Stimulated activated CD8-positive, alpha-beta memory T cell treated with anti-CD3 and anti-CD28 coated beads, Interleukin-7, amount 100 ng/mL, for 4 hours (primary cell): ENCODE results near the gene EPN1.

ENCODE experiments used
- DNase-seq, 2 donors: peaks; one replicate each; pipeline ENCODE4 v3.0.0-alpha.2; 2020; ENCODE audit warnings: low read depth in 2 of 2

Gene EPN1

GRCh38 chr19:55660991-55661390, 14.0 kb upstream of the EPN1 start:
- DNase-seq = no peak

GRCh38 chr19:55661826-55662225, 13.2 kb upstream of the EPN1 start:
- no peak for DNase-seq

DNA sequence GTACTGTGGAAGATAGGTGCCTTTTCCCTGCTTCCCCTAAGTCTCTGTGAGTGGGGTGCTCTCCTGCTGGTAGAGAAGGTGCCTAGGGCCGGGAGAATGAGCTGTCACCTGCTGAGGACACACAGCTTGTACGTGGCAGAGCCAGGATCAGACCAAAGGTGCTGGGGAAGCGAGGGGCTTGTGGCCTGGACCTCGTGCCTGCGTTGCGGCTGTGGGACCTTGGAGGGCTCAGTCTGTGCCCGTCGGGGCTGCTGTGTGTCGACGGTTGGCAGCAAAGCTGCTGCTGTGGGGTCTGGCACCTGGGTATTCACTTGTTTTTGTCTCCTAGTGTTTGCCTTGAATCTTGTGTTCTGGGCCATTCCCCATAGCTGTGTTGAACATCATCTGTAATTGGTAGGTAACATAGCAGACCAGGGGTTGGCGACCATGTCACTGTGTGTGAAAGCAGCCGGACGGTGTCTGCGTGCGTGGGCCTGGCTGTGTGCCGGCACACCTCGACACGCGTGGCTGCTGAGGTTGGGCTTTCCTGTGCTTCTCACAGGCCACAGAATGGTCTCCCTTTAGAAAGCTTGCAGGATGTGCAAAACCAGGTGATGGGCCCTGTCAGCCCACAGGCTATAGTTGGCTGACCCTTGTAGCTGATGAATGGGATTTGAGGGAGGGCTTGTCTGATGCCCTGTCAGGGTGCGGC, 11.0 kb upstream of the EPN1 start:
- no peak for DNase-seq

DNA sequence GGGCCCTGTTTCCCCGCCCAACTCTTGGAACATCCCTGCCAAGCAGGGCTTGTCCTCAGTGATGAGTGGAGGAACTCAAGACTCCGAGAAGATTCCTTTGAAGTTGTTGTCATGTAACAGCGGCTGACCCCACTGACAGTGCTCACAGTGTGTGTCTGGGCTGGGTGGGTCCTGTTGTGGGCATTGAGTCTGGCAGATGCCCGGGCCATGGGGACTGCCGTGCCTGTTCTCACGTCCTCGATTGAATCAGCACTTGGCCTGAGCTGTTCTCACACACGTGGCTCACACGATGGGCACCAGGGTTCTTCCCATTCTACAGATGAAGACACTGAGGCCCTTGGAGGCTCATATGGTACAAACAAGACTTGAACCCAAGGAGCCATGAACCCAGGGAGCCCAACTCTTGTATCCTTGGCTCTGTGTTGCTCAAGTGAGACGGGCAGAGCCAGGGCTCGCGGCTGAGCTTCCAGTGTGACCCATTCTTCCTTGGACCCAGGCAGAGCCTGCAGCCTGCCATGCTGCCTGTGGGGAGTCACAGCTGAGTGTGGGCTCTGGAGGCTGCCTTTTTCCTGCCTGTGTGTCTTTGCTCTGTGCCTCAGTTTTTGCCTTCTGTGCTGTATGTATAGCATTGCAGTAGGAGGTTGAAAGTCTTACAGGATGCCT, 8.6 kb upstream of the EPN1 start:
- no peak for DNase-seq

DNA sequence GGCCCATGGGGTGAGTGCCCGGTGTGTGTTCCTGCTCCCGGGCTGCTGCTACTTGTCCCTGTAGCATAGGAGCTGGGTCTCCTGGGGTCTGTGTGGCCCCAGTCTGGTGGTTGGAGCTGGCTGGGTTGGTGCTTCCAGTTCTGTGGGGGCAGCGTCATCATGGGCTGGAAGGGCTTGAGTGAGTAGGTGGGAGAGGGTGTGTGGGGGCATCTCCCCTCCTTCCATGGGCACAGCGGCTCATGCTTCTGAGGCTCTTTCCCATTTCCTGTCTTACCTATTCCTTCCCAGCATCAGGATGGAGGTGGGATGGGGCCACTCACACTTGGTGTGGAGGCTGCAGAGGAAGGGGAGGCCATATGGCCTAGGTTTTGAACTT, 8.0 kb upstream of the EPN1 start:
- no peak for DNase-seq

GRCh38 chr19:55667511-55667910, 7.5 kb upstream of the EPN1 start:
- DNase-seq = no peak

DNA sequence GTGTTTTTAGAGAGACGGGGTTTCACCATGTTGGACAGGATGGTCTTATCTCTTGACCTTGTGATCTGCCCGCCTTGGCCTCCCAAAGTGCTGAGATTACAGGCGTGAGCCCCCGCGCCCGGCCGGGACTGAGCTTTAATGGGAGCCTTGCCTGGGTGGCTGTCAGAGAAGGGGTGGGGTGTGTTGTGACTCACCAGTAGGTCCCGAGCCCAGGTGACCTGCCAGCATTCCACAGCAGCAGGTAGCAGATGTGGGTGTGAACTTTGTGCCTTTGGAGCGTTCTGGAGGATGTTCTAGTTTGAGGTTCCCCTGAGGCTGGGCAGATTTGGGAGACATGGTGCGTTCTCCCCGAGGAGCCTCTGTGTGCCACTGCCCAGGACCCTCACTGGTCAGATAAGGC, 7.1 kb upstream of the EPN1 start:
- DNase-seq = no peak

DNA sequence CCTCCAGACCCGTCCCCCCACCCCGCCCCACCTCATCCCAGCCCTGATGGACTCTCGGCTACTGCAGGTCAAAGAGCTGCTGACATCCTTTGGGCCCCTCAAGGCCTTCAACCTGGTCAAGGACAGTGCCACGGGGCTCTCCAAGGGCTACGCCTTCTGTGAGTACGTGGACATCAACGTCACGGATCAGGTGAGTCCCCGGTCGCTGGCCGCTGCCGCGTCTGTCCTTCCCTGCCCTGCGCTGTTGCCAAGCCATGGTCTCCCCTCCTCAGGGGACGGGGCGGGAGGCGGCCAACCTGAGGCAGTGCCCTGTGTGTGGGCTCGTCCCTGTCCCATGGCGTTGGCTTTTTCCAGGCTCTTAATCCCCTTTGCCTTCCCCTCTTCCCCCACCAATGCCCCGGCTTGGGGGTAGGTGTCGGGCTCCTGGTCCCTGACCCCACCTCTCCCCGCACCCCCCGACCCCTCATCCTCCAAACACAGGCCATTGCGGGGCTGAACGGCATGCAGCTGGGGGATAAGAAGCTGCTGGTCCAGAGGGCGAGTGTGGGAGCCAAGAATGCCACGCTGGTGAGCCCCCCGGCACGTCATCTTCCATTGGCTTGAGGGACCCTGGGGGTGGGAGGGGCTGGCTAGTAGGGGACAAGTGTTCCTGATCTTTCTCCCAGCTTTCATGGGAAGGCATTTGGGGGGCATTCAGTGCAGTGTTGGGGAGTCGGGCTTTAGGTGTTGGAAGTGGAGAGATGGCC, 6.2 kb upstream of the EPN1 start:
- no peak for DNase-seq

GRCh38 chr19:55669418-55670279, 5.4 kb upstream of the EPN1 start:
- no peak for DNase-seq

DNA sequence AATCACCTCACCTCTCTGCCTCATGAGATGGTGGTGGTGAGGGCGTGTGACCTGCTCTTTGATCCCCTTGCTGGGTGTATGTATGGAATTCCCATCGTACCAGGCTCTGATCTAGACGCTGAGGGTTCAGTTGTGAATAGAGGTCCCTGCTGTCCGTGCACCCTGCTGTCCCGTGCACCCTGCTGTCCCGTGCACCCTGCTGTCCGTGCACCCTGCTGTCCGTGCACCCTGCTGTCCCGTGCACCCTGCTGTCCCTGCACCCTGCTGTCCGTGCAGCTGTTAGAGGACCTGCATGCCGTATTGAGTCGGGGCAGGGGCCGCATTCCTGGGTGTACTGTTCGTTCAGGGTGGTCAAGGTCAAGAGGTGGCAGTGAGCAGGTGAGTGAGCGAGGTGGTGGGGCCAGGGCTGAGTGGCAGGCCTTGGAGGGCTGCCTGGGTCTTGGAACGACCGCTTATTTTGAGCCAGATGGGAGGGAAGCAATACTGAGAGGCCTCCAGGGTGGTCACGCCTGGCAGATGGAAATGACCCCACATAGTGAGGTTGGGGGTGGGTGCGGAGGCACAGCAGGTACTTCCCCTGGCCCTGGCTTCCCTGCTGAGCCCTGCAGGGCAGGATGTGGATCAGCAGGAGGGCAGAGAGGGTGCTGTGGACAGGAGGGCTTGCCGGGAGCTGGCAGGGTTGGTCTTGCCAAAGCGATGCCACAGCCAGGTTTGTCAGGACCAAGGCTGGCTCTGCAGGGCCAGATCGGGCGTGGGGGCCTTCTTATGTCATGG, 4.6 kb upstream of the EPN1 start:
- DNase-seq = no peak

DNA sequence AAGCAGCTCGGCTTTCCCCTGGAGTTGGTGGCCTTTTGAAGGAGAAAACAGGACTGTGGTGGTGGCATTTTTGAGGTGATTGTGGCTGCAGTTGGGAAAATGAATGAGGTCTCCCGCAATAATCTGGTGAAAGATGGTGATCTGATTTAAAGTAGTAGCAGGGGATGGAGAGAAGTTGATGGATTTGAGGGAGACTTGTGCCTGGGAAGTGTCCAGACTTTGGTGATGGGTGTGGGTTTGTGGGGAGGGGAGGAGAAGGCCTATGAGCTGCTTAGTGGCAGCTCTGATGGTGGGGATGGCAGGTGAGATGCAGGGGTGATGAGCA, 4.0 kb upstream of the EPN1 start:
- no peak for DNase-seq

DNA sequence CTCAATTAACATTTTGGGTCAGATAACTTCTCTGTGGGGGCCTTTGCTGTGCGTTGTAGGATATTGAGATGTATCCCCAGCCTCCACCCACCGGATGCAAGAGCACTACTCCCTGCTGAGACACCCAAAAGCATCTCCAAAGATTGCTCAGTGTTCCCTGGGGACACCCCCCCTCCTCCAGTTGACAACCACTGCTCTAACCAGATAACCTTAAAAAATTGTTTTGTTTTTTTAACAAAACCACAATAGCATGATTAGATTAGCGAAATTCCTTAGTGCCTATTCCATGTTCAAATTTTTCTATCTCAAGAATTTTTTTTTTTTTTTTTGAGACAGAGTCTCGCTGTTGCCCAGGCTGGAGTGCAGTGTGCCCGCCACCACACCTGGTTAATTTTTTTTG, 2.6 kb upstream of the EPN1 start:
- no peak for DNase-seq

- no peak for DNase-seq
Observed at GRCh38 chr19:55673465-55673864, 1.6 kb upstream of the EPN1 start.

DNA sequence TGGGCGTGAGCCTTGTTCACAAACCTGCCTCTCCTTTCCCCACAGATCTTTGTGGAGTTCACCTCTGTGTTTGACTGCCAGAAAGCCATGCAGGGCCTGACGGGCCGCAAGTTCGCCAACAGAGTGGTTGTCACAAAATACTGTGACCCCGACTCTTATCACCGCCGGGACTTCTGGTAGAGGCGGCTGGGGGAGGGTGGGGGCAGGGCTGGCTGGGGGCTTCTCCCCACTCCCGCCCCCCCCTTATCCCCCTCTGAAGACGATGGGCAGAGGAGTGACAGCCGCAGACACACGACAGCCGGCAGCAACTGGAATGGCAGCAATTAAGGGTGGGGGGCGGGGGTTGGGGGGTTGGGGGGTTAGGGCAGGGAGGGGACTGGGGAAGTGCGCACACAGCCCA, 1.1 kb upstream of the EPN1 start:
- DNase-seq = no peak

DNA sequence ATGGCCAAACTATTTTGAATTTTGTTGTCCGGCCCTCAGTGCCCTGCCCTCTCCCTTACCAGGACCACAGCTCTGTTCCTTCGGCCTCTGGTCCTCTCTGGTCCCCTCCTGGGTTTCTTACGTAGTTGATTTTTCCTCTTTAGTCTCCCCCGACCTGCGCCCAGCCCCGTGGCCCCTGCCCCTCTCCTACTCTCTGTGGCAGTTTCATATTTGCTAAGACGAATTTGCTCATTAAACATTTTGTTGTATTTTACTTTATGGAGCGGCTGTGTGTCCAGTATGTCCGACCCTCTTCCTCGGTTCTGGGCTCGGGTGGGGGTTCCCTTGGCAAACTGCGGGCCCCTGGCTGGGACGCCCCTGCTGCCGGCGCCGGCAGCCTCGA, 576 bp upstream of the EPN1 start:
- no peak for DNase-seq

- DNase-seq = no peak
Observed at GRCh38 chr19:55675661-55676354, 782 bp downstream of the EPN1 start.

DNA sequence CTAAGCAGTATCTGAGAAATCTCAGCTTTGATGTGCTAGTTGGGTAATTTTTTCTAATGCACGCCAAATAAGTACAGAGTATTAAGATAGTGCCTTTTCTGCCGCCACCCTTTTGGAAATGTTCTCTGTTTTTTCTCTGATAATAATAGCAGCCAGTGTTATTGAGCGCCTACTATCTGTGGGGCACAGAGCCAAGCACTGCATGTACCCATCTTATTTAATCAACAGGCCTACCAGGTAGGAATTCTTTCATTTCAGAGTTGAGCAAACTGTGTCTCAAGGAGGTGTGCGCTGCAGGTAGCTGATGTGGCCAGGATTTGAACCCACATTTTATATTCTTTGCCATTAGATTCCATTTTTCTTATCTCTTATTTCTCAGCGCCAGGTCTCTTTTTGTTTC, 1.4 kb downstream of the EPN1 start:
- no peak for DNase-seq

DNA sequence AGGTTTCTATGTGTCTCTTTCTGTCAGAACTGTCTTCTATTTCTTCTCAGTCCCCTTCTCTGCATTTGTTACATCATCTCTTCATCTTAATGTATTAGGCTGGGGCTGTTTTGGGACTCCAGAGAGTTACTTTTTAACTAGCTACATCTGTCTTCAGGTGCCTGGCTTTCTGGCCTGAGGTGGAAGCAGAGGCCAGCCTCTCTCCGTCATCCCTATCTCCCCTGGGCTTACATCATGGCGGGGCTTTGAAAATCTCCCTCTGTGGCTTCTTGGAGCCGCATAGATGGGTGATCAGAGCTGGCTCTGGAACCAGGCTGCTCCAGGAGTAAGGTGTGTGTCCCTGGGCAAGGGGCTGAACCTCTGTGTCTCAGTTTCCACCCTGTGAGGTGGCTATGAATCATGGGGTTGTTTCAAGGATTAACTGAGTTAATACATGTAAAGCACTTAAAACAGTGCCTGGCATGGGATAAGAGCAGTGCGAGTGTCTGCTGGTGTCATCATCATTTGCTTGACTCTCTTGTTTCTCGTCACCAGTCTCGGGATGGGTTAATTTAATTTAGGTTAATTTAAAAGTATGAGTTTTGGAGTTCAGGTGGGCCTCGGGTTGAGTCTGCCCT, 2.0 kb downstream of the EPN1 start:
- no peak for DNase-seq

DNA sequence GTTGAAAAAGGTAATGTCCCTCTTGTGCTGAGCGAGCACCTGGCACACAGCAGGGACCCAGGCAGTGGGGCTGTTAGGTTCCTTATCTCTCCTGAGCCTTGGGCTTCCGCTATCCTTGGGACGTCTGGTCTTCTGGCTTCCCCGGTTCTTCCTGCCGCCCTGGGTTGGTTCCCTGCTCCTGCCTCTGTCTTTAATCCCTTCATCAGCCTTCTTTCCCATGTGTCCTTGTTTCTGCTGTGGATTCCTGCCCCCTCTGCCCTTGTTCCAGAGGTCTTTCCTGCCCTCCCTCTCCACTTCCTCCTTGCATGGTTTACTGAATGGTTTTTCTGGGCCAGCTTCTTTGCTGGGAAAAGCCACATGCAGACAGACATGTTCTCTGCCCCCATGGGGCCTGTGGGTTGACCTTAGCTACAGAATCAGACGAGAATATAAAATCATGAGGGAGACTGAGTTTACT, 2.6 kb downstream of the EPN1 start:
- no peak for DNase-seq

DNA sequence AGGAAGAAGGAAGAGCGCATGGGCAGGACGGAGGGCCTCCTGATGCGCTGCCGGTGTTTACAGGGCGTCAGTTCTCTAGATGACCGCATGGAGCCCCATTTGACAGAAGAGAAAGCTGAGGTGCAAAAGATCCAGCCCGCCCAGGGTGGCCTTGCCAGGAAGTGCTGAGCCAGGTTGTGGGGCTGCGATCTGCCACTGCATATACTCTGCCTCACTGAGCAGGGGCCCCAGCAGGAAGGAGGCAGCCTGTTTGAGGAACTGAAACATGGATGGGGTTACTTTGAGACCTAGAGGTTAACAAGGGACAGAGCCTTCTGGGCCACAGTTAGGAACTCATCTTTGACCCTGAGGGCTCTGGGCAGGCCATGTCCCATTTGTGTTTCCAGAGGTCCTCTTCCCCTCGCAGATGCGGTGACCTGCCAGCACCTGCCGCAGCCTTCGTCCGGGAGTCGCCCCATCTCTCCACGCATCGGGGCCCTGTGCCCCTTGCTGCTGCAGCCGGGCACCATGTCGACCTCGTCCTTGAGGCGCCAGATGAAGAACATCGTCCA, 3.2 kb downstream of the EPN1 start:
- DNase-seq = no peak
